Measurements from ENCODE around the gene ZNF239. TPM values are rescaled to one million over a fixed set of nuclear protein-coding genes. Genes with fewer than 3 reads are reported as not detected.

ZNF239 gene
- total RNA-seq, 4 donors from 2014 or later = 2.6 to 17.3 (median 3.8) TPM

- no peak overlapping the region for H3K4me3 ChIP-seq
- H3K4me1 ChIP-seq = no peaks in the 10 kb centered on the region
- H3K9me3 ChIP-seq = peaks cover 0 to 48% (median 9%) of the 10 kb centered on the region in 4 donors
- H3K27me3 ChIP-seq = no peaks in the 10 kb centered on the region
- H3K27ac ChIP-seq = no peak overlapping the region
- no peak for DNase-seq
- TF ChIP-seq, protein P1, sequence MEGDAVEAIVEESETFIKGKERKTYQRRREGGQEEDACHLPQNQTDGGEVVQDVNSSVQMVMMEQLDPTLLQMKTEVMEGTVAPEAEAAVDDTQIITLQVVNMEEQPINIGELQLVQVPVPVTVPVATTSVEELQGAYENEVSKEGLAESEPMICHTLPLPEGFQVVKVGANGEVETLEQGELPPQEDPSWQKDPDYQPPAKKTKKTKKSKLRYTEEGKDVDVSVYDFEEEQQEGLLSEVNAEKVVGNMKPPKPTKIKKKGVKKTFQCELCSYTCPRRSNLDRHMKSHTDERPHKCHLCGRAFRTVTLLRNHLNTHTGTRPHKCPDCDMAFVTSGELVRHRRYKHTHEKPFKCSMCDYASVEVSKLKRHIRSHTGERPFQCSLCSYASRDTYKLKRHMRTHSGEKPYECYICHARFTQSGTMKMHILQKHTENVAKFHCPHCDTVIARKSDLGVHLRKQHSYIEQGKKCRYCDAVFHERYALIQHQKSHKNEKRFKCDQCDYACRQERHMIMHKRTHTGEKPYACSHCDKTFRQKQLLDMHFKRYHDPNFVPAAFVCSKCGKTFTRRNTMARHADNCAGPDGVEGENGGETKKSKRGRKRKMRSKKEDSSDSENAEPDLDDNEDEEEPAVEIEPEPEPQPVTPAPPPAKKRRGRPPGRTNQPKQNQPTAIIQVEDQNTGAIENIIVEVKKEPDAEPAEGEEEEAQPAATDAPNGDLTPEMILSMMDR (IDR thresholded peaks at IDR 0.05) = no peak
- TF ChIP-seq POLR2A (IDR thresholded peaks at IDR 0.05) = no peak
- no peaks in the 10 kb centered on the region for H3K36me3 ChIP-seq
Measured at GRCh38 chr10:43524434-43525247, 49.8 kb downstream of the ZNF239 start.

Other genes with a start within 250 kb of the ZNF239 start
- gene FXYD4, start 203.0 kb downstream of the ZNF239 start, total RNA-seq = not detected
- gene HNRNPF, start 165.4 kb downstream of the ZNF239 start, total RNA-seq = 100 to 1,000 TPM; 145 to 177 (median 160) TPM
- 10 to 100 TPM; 21.5 to 51.7 (median 26.9) TPM for gene ZNF487, start 137.5 kb downstream of the ZNF239 start, total RNA-seq
- 10 to 100 TPM in 1 of 4 donors, 1 to 10 TPM in 3; 1.5 to 19.0 (median 2.5) TPM for gene ZNF485, start 31.8 kb upstream of the ZNF239 start, total RNA-seq
- gene ZNF32, start 74.3 kb upstream of the ZNF239 start, total RNA-seq = 10 to 100 TPM; 19.3 to 51.2 (median 23.1) TPM

Data from Peyer's patch (tissue), 4 donors.